GM23338 (cell line): ENCODE data around the gene BMS1. TPM values are rescaled to one million over a fixed set of nuclear protein-coding genes. Genes with fewer than 3 reads are reported as not detected.
"Not testable (repeated sequence)": the region's sequence is repeated elsewhere in the genome, so short reads cannot be mapped to it uniquely, and the experiment has no call there.

ENCODE experiments used
- ATAC-seq: fragments of 200-7000 bp; cut with Tn5 transposase; 3 replicates; pipeline ENCODE4 v1.9.1; 2020
- DNase-seq: peaks from one replicate; pipeline ENCODE4 v3.0.0-alpha.2; 2015; ENCODE audit warnings: low spot score
- H2AFZ ChIP-seq: fragments of 200-600 bp; sonication (generic); 2 replicates; pipeline ENCODE4 v1.8.0; 2016; ENCODE audit warnings: antibody characterized with exemption, mild to moderate bottlenecking, moderate library complexity
- H3F3A ChIP-seq: fragments of 200-600 bp; sonication (generic); replicated peaks from 2 replicates; pipeline ENCODE4 v1.8.0; 2017; ENCODE audit warnings: antibody characterized with exemption, mixed run types, low read depth
- H3K27ac ChIP-seq: fragments of 200-600 bp; sonication (generic); 2 replicates; pipeline ENCODE4 v1.6.1; 2016; ENCODE audit warnings: low read depth
- H3K27me3 ChIP-seq: fragments of 200-600 bp; sonication (generic); 2 replicates; pipeline ENCODE4 v1.8.0; 2016; ENCODE audit warnings: mild to moderate bottlenecking, mixed run types, moderate library complexity; ENCODE audit not compliant: insufficient read depth
- H3K36me3 ChIP-seq: fragments of 200-600 bp; sonication (generic); 2 replicates; pipeline ENCODE4 v1.8.0; 2016; ENCODE audit warnings: mild to moderate bottlenecking; ENCODE audit not compliant: insufficient read depth
- H3K4me1 ChIP-seq: fragments of 200-600 bp; sonication (generic); 2 replicates; pipeline ENCODE4 v1.8.0; 2016; ENCODE audit warnings: mild to moderate bottlenecking, moderate library complexity; ENCODE audit not compliant: insufficient read depth
- H3K4me2 ChIP-seq: fragments of 200-600 bp; sonication (generic); 2 replicates; pipeline ENCODE4 v1.7.1; 2017; ENCODE audit warnings: mixed run types
- H3K4me3 ChIP-seq: fragments of 200-600 bp; sonication (generic); 2 replicates; pipeline ENCODE4 v1.6.1; 2016; ENCODE audit warnings: mixed run types
- H3K79me2 ChIP-seq: fragments of 200-600 bp; sonication (generic); replicated peaks from 2 replicates; pipeline ENCODE4 v1.8.0; 2017; ENCODE audit warnings: mild to moderate bottlenecking; ENCODE audit not compliant: insufficient read depth
- H3K9me2 ChIP-seq: fragments of 200-600 bp; sonication (generic); 2 replicates; pipeline ENCODE4 v1.8.0; 2017; ENCODE audit not compliant: insufficient read depth
- H4K20me1 ChIP-seq: fragments of 200-600 bp; sonication (generic); replicated peaks from 2 replicates; pipeline ENCODE4 v1.8.0; 2017; ENCODE audit warnings: mild to moderate bottlenecking; ENCODE audit not compliant: insufficient read depth
- H3K27ac Mint-ChIP-seq: 2 replicates; pipeline ENCODE4 v1.8.0; 2020; ENCODE audit warnings: inconsistent platforms, mild to moderate bottlenecking, moderate library complexity, mixed read lengths
- H3K27me3 Mint-ChIP-seq: 3 replicates; pipeline ENCODE4 v1.8.0; 2022; ENCODE audit warnings: low read depth, mild to moderate bottlenecking, moderate library complexity, mixed read lengths, inconsistent platforms; ENCODE audit not compliant: insufficient read depth, poor library complexity
- H3K36me3 Mint-ChIP-seq: 3 replicates; pipeline ENCODE4 v1.8.0; 2021; ENCODE audit warnings: low read depth, mild to moderate bottlenecking, inconsistent platforms, moderate library complexity, mixed read lengths
- H3K4me1 Mint-ChIP-seq: 3 replicates; pipeline ENCODE4 v1.8.0; 2020; ENCODE audit warnings: mild to moderate bottlenecking, inconsistent platforms, mixed read lengths
- H3K4me3 Mint-ChIP-seq: 3 replicates; pipeline ENCODE4 v1.8.0; 2021; ENCODE audit warnings: moderate library complexity, mild to moderate bottlenecking, inconsistent platforms, mixed read lengths
- H3K9me3 Mint-ChIP-seq: 3 replicates; pipeline ENCODE4 v1.8.0; 2020; ENCODE audit warnings: moderate library complexity, mild to moderate bottlenecking, inconsistent platforms, mixed read lengths
- CREB1 ChIP-seq: fragments of 250-450 bp; sonication (Bioruptor Pico); IDR thresholded peaks from 2 replicates; pipeline ENCODE4 v1.5.0; 2020; ENCODE audit warnings: low read depth, mild to moderate bottlenecking, moderate library complexity
- CTCF ChIP-seq, 2 experiments: fragments of 200-600 bp in 1 of 2; sonication (generic) in 1 of 2; conservative IDR thresholded peaks; 2 replicates each; pipeline versions ENCODE4 v1.5.1 to v1.6.1; 2016 to 2017; ENCODE audit warnings: antibody characterized with exemption in 2 of 2, low read depth in 2 of 2, mild to moderate bottlenecking in 2 of 2, moderate library complexity in 1 of 2
- EZH2phosphoT487 ChIP-seq: fragments of 200-600 bp; sonication (generic); IDR thresholded peaks from one replicate; pipeline ENCODE4 v1.8.1; 2018; ENCODE audit warnings: antibody characterized with exemption; ENCODE audit not compliant: unreplicated experiment
- JUNB ChIP-seq: IDR thresholded peaks from one replicate; pipeline ENCODE4 v1.6.1; 2016; ENCODE audit warnings: antibody characterized with exemption; ENCODE audit not compliant: unreplicated experiment
- NANOG ChIP-seq: IDR thresholded peaks from 2 replicates; pipeline ENCODE4 v1.6.1; 2016; ENCODE audit warnings: antibody characterized with exemption, borderline replicate concordance
- POLR2AphosphoS5 ChIP-seq: IDR thresholded peaks from 2 replicates; pipeline ENCODE4 v1.6.1; 2016; ENCODE audit warnings: antibody characterized with exemption, low read depth
- STAT1 ChIP-seq: IDR thresholded peaks from one replicate; pipeline ENCODE4 v1.6.1; 2016; ENCODE audit warnings: antibody characterized with exemption; ENCODE audit not compliant: unreplicated experiment
- ZNF114 ChIP-seq: fragments of 250-450 bp; sonication (Bioruptor Pico); IDR thresholded peaks from 2 replicates; pipeline ENCODE4 v1.5.0; 2020; ENCODE audit warnings: mild to moderate bottlenecking, moderate library complexity
- ZNF331 ChIP-seq: fragments of 250-450 bp; sonication (Bioruptor Pico); IDR thresholded peaks from 2 replicates; pipeline ENCODE4 v1.5.0; 2020; ENCODE audit warnings: low read depth, mild to moderate bottlenecking, moderate library complexity
- polyA plus RNA-seq: library from polyadenylated mRNA; unstranded; fragments of >200 nt; fragmentation: Nextera tagmentation; extraction: Ambion mirVana; gene quantifications from 2 replicates; pipeline ENCODE4 v1.2.1, GENCODE V29; 2016
- total RNA-seq: library from RNA; depleted of rRNA; stranded (reverse); fragments of >200 nt; shearing (Covaris generic); gene quantifications from 2 replicates; pipeline ENCODE4 v1.2.3, GENCODE V29; 2014
- TF ChIP-seq, protein P1 (sequence below): IDR thresholded peaks from 2 replicates; pipeline ENCODE4 v1.6.1; 2016; ENCODE audit warnings: antibody characterized with exemption
- TF ChIP-seq, protein P2 (sequence below): IDR thresholded peaks from one replicate; pipeline ENCODE4 v1.6.1; 2018; ENCODE audit warnings: antibody characterized with exemption; ENCODE audit not compliant: unreplicated experiment

The BMS1 gene
- total and polyA plus RNA-seq, 2 experiments from 2014 or later = 26.4 to 37.7 TPM

DNA sequence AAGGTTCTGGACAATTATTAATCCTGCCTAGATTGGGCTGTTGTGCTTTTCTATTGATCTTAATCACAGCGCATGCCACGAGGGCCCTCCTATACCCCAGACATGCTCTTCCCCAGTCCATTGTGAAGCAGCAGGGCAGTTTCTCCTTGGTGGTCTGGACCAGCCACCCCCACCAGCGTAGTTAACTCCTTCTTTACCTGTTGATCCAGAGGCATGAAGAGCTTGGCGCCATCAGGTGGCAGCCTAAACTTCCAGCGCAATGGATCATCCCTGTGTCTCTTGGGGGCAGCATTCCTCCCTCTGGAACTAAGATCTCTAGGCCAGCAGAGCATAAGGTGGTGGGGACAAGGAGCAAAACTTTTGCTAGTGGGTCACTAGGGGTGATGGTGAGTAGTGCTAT lies 62.2 kb downstream of the BMS1 start:
- ATAC-seq = peak; percentile 41; the same call in 1 of the 3 replicates
- peak; percentile 68 for DNase-seq
- peak; percentile 36 to 80; a peak in 3 of 4 replicates for TF ChIP-seq CTCF (conservative IDR thresholded peaks at IDR 0.05; ENCODE audit: low read depth in 2 of 2)
- not testable (repeated sequence) for H3K27me3 Mint-ChIP-seq, H4K20me1 ChIP-seq, H3K36me3 ChIP-seq, H2AFZ ChIP-seq, H3K4me3 Mint-ChIP-seq, H3F3A ChIP-seq, H3K9me2 ChIP-seq, H3K36me3 Mint-ChIP-seq, H3K27ac ChIP-seq, H3K4me3 ChIP-seq, H3K27me3 ChIP-seq, H3K4me1 ChIP-seq, H3K27ac Mint-ChIP-seq, H3K79me2 ChIP-seq
- peaks cover 23% of the 10 kb centered on the region for H3K9me3 Mint-ChIP-seq
- peak overlapping the region; percentile 53; the same call in 1 of the 2 replicates for H3K4me2 ChIP-seq
- H3K4me1 Mint-ChIP-seq = peaks cover 11% of the 10 kb centered on the region

DNA sequence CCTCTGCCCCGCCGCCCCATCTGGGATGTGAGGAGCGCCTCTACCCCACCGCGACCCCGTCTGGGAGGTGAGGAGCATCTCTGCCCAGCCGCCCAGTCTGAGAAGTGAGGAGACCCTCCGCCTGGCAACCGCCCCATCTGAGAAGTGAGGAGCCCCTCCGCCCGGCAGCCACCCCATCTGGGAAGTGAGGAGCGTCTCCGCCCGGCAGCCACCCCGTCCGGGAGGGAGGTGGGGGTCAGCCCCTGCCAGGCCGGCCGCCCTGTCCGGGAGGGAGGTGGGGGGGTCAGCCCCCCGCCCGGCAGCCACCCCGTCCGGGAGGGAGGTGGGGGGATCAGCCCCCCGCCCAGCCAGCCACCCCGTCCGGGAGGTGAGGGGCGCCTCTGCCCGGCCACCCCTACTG lies 64.7 kb downstream of the BMS1 start:
- not testable (repeated sequence) for H3K4me3 Mint-ChIP-seq, H3F3A ChIP-seq, H3K36me3 Mint-ChIP-seq, H3K27me3 Mint-ChIP-seq, H3K9me2 ChIP-seq, H3K27ac ChIP-seq, H3K79me2 ChIP-seq, H3K4me2 ChIP-seq, ATAC-seq, H3K36me3 ChIP-seq, H3K27me3 ChIP-seq, H2AFZ ChIP-seq, H3K4me1 Mint-ChIP-seq, DNase-seq, H3K27ac Mint-ChIP-seq, H4K20me1 ChIP-seq, H3K4me1 ChIP-seq, H3K4me3 ChIP-seq
- H3K9me3 Mint-ChIP-seq = peaks cover 23% of the 10 kb centered on the region

GRCh38 chr10:42850931-42851330 lies 68.3 kb downstream of the BMS1 start:
- Mint-ChIP-seq H3K27me3 (peaks cover 4% of the 10 kb centered on the region), H3K9me3 (peaks cover 18% of the 10 kb centered on the region), H3K27ac (no peak overlapping the region), H3K4me1 (no peaks in the 10 kb centered on the region), H3K36me3 (no peaks in the 10 kb centered on the region), H3K4me3 (no peak overlapping the region)
- Histone ChIP-seq H3K36me3 (no peaks in the 10 kb centered on the region; the same call in 1 of the 2 replicates), H3K4me3 (no peak overlapping the region), H3K4me1 (no peaks in the 10 kb centered on the region), H2AFZ (0 out of 2 replicates have a peak overlapping the region, but pooled peaks have one; percentile 81), H3K27me3 (no peaks in the 10 kb centered on the region), H3F3A (no peaks in the 10 kb centered on the region), H3K4me2 (no peak overlapping the region), H3K9me2 (no peaks in the 10 kb centered on the region), H3K79me2 (no peaks in the 10 kb centered on the region), H4K20me1 (no peaks in the 10 kb centered on the region), H3K27ac (no peak overlapping the region)
- TF ChIP-seq, protein P1, sequence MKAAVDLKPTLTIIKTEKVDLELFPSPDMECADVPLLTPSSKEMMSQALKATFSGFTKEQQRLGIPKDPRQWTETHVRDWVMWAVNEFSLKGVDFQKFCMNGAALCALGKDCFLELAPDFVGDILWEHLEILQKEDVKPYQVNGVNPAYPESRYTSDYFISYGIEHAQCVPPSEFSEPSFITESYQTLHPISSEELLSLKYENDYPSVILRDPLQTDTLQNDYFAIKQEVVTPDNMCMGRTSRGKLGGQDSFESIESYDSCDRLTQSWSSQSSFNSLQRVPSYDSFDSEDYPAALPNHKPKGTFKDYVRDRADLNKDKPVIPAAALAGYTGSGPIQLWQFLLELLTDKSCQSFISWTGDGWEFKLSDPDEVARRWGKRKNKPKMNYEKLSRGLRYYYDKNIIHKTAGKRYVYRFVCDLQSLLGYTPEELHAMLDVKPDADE = no peak
- no peak for TF ChIP-seq JUNB
- no peak for TF ChIP-seq STAT1
- no peak for TF ChIP-seq EZH2phosphoT487
- no peak for TF ChIP-seq POLR2AphosphoS5
- TF ChIP-seq, protein P2, sequence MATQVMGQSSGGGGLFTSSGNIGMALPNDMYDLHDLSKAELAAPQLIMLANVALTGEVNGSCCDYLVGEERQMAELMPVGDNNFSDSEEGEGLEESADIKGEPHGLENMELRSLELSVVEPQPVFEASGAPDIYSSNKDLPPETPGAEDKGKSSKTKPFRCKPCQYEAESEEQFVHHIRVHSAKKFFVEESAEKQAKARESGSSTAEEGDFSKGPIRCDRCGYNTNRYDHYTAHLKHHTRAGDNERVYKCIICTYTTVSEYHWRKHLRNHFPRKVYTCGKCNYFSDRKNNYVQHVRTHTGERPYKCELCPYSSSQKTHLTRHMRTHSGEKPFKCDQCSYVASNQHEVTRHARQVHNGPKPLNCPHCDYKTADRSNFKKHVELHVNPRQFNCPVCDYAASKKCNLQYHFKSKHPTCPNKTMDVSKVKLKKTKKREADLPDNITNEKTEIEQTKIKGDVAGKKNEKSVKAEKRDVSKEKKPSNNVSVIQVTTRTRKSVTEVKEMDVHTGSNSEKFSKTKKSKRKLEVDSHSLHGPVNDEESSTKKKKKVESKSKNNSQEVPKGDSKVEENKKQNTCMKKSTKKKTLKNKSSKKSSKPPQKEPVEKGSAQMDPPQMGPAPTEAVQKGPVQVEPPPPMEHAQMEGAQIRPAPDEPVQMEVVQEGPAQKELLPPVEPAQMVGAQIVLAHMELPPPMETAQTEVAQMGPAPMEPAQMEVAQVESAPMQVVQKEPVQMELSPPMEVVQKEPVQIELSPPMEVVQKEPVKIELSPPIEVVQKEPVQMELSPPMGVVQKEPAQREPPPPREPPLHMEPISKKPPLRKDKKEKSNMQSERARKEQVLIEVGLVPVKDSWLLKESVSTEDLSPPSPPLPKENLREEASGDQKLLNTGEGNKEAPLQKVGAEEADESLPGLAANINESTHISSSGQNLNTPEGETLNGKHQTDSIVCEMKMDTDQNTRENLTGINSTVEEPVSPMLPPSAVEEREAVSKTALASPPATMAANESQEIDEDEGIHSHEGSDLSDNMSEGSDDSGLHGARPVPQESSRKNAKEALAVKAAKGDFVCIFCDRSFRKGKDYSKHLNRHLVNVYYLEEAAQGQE = no peak
- TF ChIP-seq NANOG = no peak
- TF ChIP-seq CTCF (conservative IDR thresholded peaks at IDR 0.05; ENCODE audit: low read depth in 2 of 2) = no peak
- TF ChIP-seq ZNF331 (CRISPR knock-in tag) = no peak
- no peak for TF ChIP-seq ZNF114
- no peak for TF ChIP-seq CREB1 (CRISPR knock-in tag)
- no peak for ATAC-seq
- DNase-seq = no peak
